ENCODE results near the gene ITPRID1. TPM values are rescaled to one million over a fixed set of nuclear protein-coding genes. Genes with fewer than 3 reads are reported as not detected.

The ITPRID1 gene
- polyA plus RNA-seq, 1 donor = 0.25 TPM

- H3K4me1 ChIP-seq (ENCODE audit: control insufficient read depth, insufficient read depth, low read length) = peaks cover 18% of the 10 kb centered on the region
- H3K27me3 ChIP-seq (ENCODE audit: control insufficient read depth, insufficient read depth, low read length) = no peaks in the 10 kb centered on the region
- no peaks in the 10 kb centered on the region for H3K9me3 ChIP-seq (ENCODE audit: control insufficient read depth, low read depth, low read length)
- peak overlapping the region; percentile 12 for H3K27ac ChIP-seq (ENCODE audit: low read length)
- WGBS (ENCODE audit: insufficient coverage, low lambda C conversion rate) = no CpG with 5 or more reads among the region's 1 CpG
- H3K36me3 ChIP-seq (ENCODE audit: control insufficient read depth, insufficient read depth, low read length) = no peaks in the 10 kb centered on the region
- no peak overlapping the region for H3K4me3 ChIP-seq (ENCODE audit: low read length)
- DNase-seq = peak in 1 of 2 donors; percentile 30
These were observed 36.5 kb downstream of the ITPRID1 start for GRCh38 chr7:31550432-31550831.

GRCh38 chr7:31553661-31554081 is 39.8 kb downstream of the ITPRID1 start:
- no peak overlapping the region for H3K27ac ChIP-seq (ENCODE audit: low read length)
- no peaks in the 10 kb centered on the region for H3K9me3 ChIP-seq (ENCODE audit: control insufficient read depth, low read depth, low read length)
- DNase-seq = peak; percentile 23 to 70
- H3K4me1 ChIP-seq (ENCODE audit: control insufficient read depth, insufficient read depth, low read length) = peaks cover 18% of the 10 kb centered on the region
- H3K27me3 ChIP-seq (ENCODE audit: control insufficient read depth, insufficient read depth, low read length) = no peaks in the 10 kb centered on the region
- H3K4me3 ChIP-seq (ENCODE audit: low read length) = no peak overlapping the region
- H3K36me3 ChIP-seq (ENCODE audit: control insufficient read depth, insufficient read depth, low read length) = no peaks in the 10 kb centered on the region

GRCh38 chr7:31562002-31562401 is 48.1 kb downstream of the ITPRID1 start:
- no peaks in the 10 kb centered on the region for H3K9me3 ChIP-seq (ENCODE audit: control insufficient read depth, low read depth, low read length)
- H3K27ac ChIP-seq (ENCODE audit: low read length) = no peak overlapping the region
- H3K27me3 ChIP-seq (ENCODE audit: control insufficient read depth, insufficient read depth, low read length) = no peaks in the 10 kb centered on the region
- no CpG with 5 or more reads among the region's 1 CpG for WGBS (ENCODE audit: insufficient coverage, low lambda C conversion rate)
- no peak overlapping the region for H3K4me3 ChIP-seq (ENCODE audit: low read length)
- DNase-seq = no peak
- no peaks in the 10 kb centered on the region for H3K4me1 ChIP-seq (ENCODE audit: control insufficient read depth, insufficient read depth, low read length)
- H3K36me3 ChIP-seq (ENCODE audit: control insufficient read depth, insufficient read depth, low read length) = no peaks in the 10 kb centered on the region

- H3K9me3 ChIP-seq (ENCODE audit: control insufficient read depth, low read depth, low read length) = no peaks in the 10 kb centered on the region
- no peak for DNase-seq
- WGBS (ENCODE audit: insufficient coverage, low lambda C conversion rate) = no CpG with 5 or more reads among the region's 5 CpGs
- H3K27me3 ChIP-seq (ENCODE audit: control insufficient read depth, insufficient read depth, low read length) = no peaks in the 10 kb centered on the region
- no peaks in the 10 kb centered on the region for H3K4me1 ChIP-seq (ENCODE audit: control insufficient read depth, insufficient read depth, low read length)
- H3K4me3 ChIP-seq (ENCODE audit: low read length) = no peak overlapping the region
- no peaks in the 10 kb centered on the region for H3K36me3 ChIP-seq (ENCODE audit: control insufficient read depth, insufficient read depth, low read length)
- no peak overlapping the region for H3K27ac ChIP-seq (ENCODE audit: low read length)
These were observed 49.6 kb downstream of the ITPRID1 start for GRCh38 chr7:31563522-31563921.

- H3K36me3 ChIP-seq (ENCODE audit: control insufficient read depth, insufficient read depth, low read length) = no peaks in the 10 kb centered on the region
- no peak overlapping the region for H3K27ac ChIP-seq (ENCODE audit: low read length)
- H3K9me3 ChIP-seq (ENCODE audit: control insufficient read depth, low read depth, low read length) = no peaks in the 10 kb centered on the region
- no peak for DNase-seq
- H3K27me3 ChIP-seq (ENCODE audit: control insufficient read depth, insufficient read depth, low read length) = no peaks in the 10 kb centered on the region
- no peaks in the 10 kb centered on the region for H3K4me1 ChIP-seq (ENCODE audit: control insufficient read depth, insufficient read depth, low read length)
- WGBS (ENCODE audit: insufficient coverage, low lambda C conversion rate) = 100% methylated on average over 1 of the region's 3 CpGs
- no peak overlapping the region for H3K4me3 ChIP-seq (ENCODE audit: low read length)
These were observed 50.1 kb downstream of the ITPRID1 start for GRCh38 chr7:31563951-31564350.

GRCh38 chr7:31564661-31565060 is 50.8 kb downstream of the ITPRID1 start:
- no peaks in the 10 kb centered on the region for H3K9me3 ChIP-seq (ENCODE audit: control insufficient read depth, low read depth, low read length)
- DNase-seq = no peak
- no peak overlapping the region for H3K4me3 ChIP-seq (ENCODE audit: low read length)
- no CpG with 5 or more reads among the region's 5 CpGs for WGBS (ENCODE audit: insufficient coverage, low lambda C conversion rate)
- no peak overlapping the region for H3K27ac ChIP-seq (ENCODE audit: low read length)
- H3K4me1 ChIP-seq (ENCODE audit: control insufficient read depth, insufficient read depth, low read length) = no peaks in the 10 kb centered on the region
- no peaks in the 10 kb centered on the region for H3K36me3 ChIP-seq (ENCODE audit: control insufficient read depth, insufficient read depth, low read length)
- no peaks in the 10 kb centered on the region for H3K27me3 ChIP-seq (ENCODE audit: control insufficient read depth, insufficient read depth, low read length)

GRCh38 chr7:31569528-31569927 is 55.6 kb downstream of the ITPRID1 start:
- H3K4me1 ChIP-seq (ENCODE audit: control insufficient read depth, insufficient read depth, low read length) = no peaks in the 10 kb centered on the region
- no peaks in the 10 kb centered on the region for H3K9me3 ChIP-seq (ENCODE audit: control insufficient read depth, low read depth, low read length)
- H3K36me3 ChIP-seq (ENCODE audit: control insufficient read depth, insufficient read depth, low read length) = no peaks in the 10 kb centered on the region
- 100% methylated on average over 2 of the region's 4 CpGs for WGBS (ENCODE audit: insufficient coverage, low lambda C conversion rate)
- H3K27ac ChIP-seq (ENCODE audit: low read length) = no peak overlapping the region
- no peak for DNase-seq
- H3K4me3 ChIP-seq (ENCODE audit: low read length) = no peak overlapping the region
- H3K27me3 ChIP-seq (ENCODE audit: control insufficient read depth, insufficient read depth, low read length) = no peaks in the 10 kb centered on the region

- no CpG with 5 or more reads among the region's 2 CpGs for WGBS (ENCODE audit: insufficient coverage, low lambda C conversion rate)
These were observed 69.6 kb downstream of the ITPRID1 start for GRCh38 chr7:31583526-31583925.

GRCh38 chr7:31583942-31584341 is 70.1 kb downstream of the ITPRID1 start:
- no peak overlapping the region for H3K27ac ChIP-seq (ENCODE audit: low read length)
- no peak overlapping the region for H3K4me3 ChIP-seq (ENCODE audit: low read length)
- no peak for DNase-seq
- no peaks in the 10 kb centered on the region for H3K4me1 ChIP-seq (ENCODE audit: control insufficient read depth, insufficient read depth, low read length)
- no peaks in the 10 kb centered on the region for H3K27me3 ChIP-seq (ENCODE audit: control insufficient read depth, insufficient read depth, low read length)
- no peaks in the 10 kb centered on the region for H3K36me3 ChIP-seq (ENCODE audit: control insufficient read depth, insufficient read depth, low read length)
- no peaks in the 10 kb centered on the region for H3K9me3 ChIP-seq (ENCODE audit: control insufficient read depth, low read depth, low read length)

More at GRCh38 chr7:31583526-31583925, 69.6 kb downstream of the ITPRID1 start:
- Histone ChIP-seq H3K9me3 (ENCODE audit: control insufficient read depth, low read depth, low read length) (no peaks in the 10 kb centered on the region), H3K4me1 (ENCODE audit: control insufficient read depth, insufficient read depth, low read length) (no peaks in the 10 kb centered on the region), H3K4me3 (ENCODE audit: low read length) (no peak overlapping the region), H3K27me3 (ENCODE audit: control insufficient read depth, insufficient read depth, low read length) (no peaks in the 10 kb centered on the region), H3K27ac (ENCODE audit: low read length) (no peak overlapping the region), H3K36me3 (ENCODE audit: control insufficient read depth, insufficient read depth, low read length) (no peaks in the 10 kb centered on the region)
- DNase-seq = no peak

GRCh38 chr7:31595390-31595789 is 81.5 kb downstream of the ITPRID1 start:
- Histone ChIP-seq H3K27ac (ENCODE audit: low read length) (no peak overlapping the region), H3K4me3 (ENCODE audit: low read length) (no peak overlapping the region), H3K4me1 (ENCODE audit: control insufficient read depth, insufficient read depth, low read length) (no peaks in the 10 kb centered on the region), H3K36me3 (ENCODE audit: control insufficient read depth, insufficient read depth, low read length) (no peaks in the 10 kb centered on the region), H3K9me3 (ENCODE audit: control insufficient read depth, low read depth, low read length) (peaks cover 7% of the 10 kb centered on the region), H3K27me3 (ENCODE audit: control insufficient read depth, insufficient read depth, low read length) (no peaks in the 10 kb centered on the region)
- no peak for DNase-seq

GRCh38 chr7:31602041-31602625 is 88.2 kb downstream of the ITPRID1 start:
- WGBS (ENCODE audit: insufficient coverage, low lambda C conversion rate) = no CpG with 5 or more reads among the region's 5 CpGs
- DNase-seq = no peak

More at GRCh38 chr7:31602041-31602625, 88.2 kb downstream of the ITPRID1 start:
- Histone ChIP-seq H3K4me3 (ENCODE audit: low read length) (no peak overlapping the region), H3K4me1 (ENCODE audit: control insufficient read depth, insufficient read depth, low read length) (no peaks in the 10 kb centered on the region), H3K27me3 (ENCODE audit: control insufficient read depth, insufficient read depth, low read length) (no peaks in the 10 kb centered on the region), H3K9me3 (ENCODE audit: control insufficient read depth, low read depth, low read length) (no peaks in the 10 kb centered on the region), H3K27ac (ENCODE audit: low read length) (no peak overlapping the region), H3K36me3 (ENCODE audit: control insufficient read depth, insufficient read depth, low read length) (no peaks in the 10 kb centered on the region)
